HFFc6 (cell line): ENCODE data around the gene HOXC9. TPM values are rescaled to one million over a fixed set of nuclear protein-coding genes. Genes with fewer than 3 reads are reported as not detected.

Experiments
- DNase-seq: peaks from one replicate; pipeline ENCODE4 v3.0.0-alpha.2; 2018
- H3K27ac Mint-ChIP-seq: 2 replicates; pipeline ENCODE4 v1.8.0; 2020; ENCODE audit warnings: mild to moderate bottlenecking, mixed read lengths
- H3K27me3 Mint-ChIP-seq: 2 replicates; pipeline ENCODE4 v1.8.0; 2021; ENCODE audit warnings: mild to moderate bottlenecking, moderate library complexity, mixed read lengths; ENCODE audit not compliant: insufficient read depth
- H3K36me3 Mint-ChIP-seq: 2 replicates; pipeline ENCODE4 v1.8.0; 2021; ENCODE audit warnings: low read depth, mixed read lengths
- H3K4me1 Mint-ChIP-seq: 2 replicates; pipeline ENCODE4 v1.8.0; 2020; ENCODE audit warnings: low read depth, mixed read lengths
- H3K4me3 Mint-ChIP-seq: 2 replicates; pipeline ENCODE4 v1.8.0; 2020; ENCODE audit warnings: mild to moderate bottlenecking, moderate library complexity, mixed read lengths
- H3K9me3 Mint-ChIP-seq: 2 replicates; pipeline ENCODE4 v1.8.0; 2020; ENCODE audit warnings: mild to moderate bottlenecking, mixed read lengths
- total RNA-seq, 6 experiments: library from RNA; stranded (reverse); fragmentation: NEBNext Ultra II Directional; extraction: Animal tissue kit (Norgen Biotek cat#: 25700); gene quantifications; 2 replicates in 1 of 6; 3 replicates in 5 of 6; pipeline ENCODE4 v1.2.3, GENCODE V29; 2021
- TF ChIP-seq, protein P1 (sequence below): fragments of 200-600 bp; sonication (generic); IDR thresholded peaks from 2 replicates; pipeline ENCODE4 v1.5.0; 2021; ENCODE audit warnings: antibody characterized with exemption, mild to moderate bottlenecking

HOXC9 gene
- total RNA-seq, 6 experiments from 2014 or later = 0.17 to 1.5 (median 1.1) TPM

- H3K4me3 Mint-ChIP-seq = no peak overlapping the region
- DNase-seq = no peak
- H3K9me3 Mint-ChIP-seq = no peaks in the 10 kb centered on the region
- H3K27me3 Mint-ChIP-seq = peaks cover 74% of the 10 kb centered on the region
- no peaks in the 10 kb centered on the region for H3K36me3 Mint-ChIP-seq
- peaks cover 15% of the 10 kb centered on the region for H3K4me1 Mint-ChIP-seq
- TF ChIP-seq, protein P1, sequence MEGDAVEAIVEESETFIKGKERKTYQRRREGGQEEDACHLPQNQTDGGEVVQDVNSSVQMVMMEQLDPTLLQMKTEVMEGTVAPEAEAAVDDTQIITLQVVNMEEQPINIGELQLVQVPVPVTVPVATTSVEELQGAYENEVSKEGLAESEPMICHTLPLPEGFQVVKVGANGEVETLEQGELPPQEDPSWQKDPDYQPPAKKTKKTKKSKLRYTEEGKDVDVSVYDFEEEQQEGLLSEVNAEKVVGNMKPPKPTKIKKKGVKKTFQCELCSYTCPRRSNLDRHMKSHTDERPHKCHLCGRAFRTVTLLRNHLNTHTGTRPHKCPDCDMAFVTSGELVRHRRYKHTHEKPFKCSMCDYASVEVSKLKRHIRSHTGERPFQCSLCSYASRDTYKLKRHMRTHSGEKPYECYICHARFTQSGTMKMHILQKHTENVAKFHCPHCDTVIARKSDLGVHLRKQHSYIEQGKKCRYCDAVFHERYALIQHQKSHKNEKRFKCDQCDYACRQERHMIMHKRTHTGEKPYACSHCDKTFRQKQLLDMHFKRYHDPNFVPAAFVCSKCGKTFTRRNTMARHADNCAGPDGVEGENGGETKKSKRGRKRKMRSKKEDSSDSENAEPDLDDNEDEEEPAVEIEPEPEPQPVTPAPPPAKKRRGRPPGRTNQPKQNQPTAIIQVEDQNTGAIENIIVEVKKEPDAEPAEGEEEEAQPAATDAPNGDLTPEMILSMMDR = no peak
- no peak overlapping the region for H3K27ac Mint-ChIP-seq
These were observed 6.7 kb downstream of the HOXC9 start for GRCh38 chr12:54006559-54007220.

- DNase-seq = no peak
- Mint-ChIP-seq H3K27me3 (peaks cover 67% of the 10 kb centered on the region), H3K4me1 (peaks cover 16% of the 10 kb centered on the region), H3K4me3 (no peak overlapping the region), H3K9me3 (no peaks in the 10 kb centered on the region), H3K27ac (no peak overlapping the region), H3K36me3 (no peaks in the 10 kb centered on the region)
- TF ChIP-seq, protein P1 = no peak
These were observed 7.7 kb downstream of the HOXC9 start for GRCh38 chr12:54007538-54008259.

- TF ChIP-seq, protein P1 = no peak
- H3K36me3 Mint-ChIP-seq = no peaks in the 10 kb centered on the region
- H3K4me3 Mint-ChIP-seq = no peak overlapping the region
- H3K4me1 Mint-ChIP-seq = peaks cover 16% of the 10 kb centered on the region
- peaks cover 68% of the 10 kb centered on the region for H3K27me3 Mint-ChIP-seq
- no peaks in the 10 kb centered on the region for H3K9me3 Mint-ChIP-seq
- DNase-seq = no peak
- no peak overlapping the region for H3K27ac Mint-ChIP-seq
These were observed 8.2 kb downstream of the HOXC9 start for GRCh38 chr12:54008260-54008552.

GRCh38 chr12:54009171-54010052 is 9.5 kb downstream of the HOXC9 start:
- no peak for DNase-seq
- H3K4me1 Mint-ChIP-seq = peaks cover 22% of the 10 kb centered on the region
- peaks cover 72% of the 10 kb centered on the region for H3K27me3 Mint-ChIP-seq
- H3K36me3 Mint-ChIP-seq = no peaks in the 10 kb centered on the region
- no peak overlapping the region for H3K4me3 Mint-ChIP-seq
- no peak overlapping the region for H3K27ac Mint-ChIP-seq
- no peaks in the 10 kb centered on the region for H3K9me3 Mint-ChIP-seq
- TF ChIP-seq, protein P1 = no peak

DNA sequence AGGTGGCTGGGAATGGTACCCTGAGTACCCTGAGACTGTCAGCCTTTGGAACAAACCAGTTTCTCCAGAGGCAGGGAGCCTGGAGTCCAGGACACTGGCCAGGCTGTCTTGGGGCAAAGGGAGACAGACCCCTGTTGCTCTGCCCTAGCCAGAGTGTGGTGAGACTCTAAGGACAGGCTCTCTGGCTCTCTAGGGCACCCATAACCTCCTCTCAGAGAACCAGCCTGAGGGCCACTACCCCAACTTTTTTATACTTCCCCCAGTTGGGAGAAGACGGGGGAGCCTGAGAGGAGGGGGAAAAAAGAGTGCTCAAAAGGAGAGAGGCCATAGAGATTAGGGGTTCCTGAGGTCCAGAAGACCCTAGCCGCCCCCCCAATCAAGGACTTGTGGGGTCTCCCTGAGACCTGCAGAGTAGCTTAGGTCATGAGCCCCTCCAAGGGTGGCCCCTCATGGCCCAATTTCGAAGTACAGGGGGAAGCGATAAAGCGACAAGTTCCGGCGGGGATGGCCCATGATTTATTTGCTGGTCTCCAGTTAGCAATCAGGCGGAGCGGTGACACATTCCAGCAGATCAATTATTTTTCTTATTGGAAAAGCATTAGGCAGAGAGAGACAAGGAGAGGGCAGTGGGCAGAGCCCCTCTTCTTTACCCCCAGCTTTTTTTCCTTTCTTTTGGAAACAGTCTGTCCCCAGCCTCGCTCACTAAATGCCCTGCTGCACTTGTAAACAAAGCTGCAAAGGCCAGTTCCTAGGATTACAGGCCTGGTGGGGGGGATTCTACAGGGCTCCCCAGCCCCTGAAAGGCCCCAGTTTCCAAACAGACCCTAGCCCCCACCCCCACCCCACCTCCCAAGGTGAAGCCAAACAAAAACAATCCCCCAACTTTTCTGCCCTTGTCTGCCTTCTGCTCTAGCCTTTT is 10.4 kb downstream of the HOXC9 start:
- peaks cover 22% of the 10 kb centered on the region for H3K4me1 Mint-ChIP-seq
- H3K36me3 Mint-ChIP-seq = no peaks in the 10 kb centered on the region
- no peak for DNase-seq
- H3K27me3 Mint-ChIP-seq = peaks cover 76% of the 10 kb centered on the region
- H3K27ac Mint-ChIP-seq = no peak overlapping the region
- no peak overlapping the region for H3K4me3 Mint-ChIP-seq
- no peaks in the 10 kb centered on the region for H3K9me3 Mint-ChIP-seq
- TF ChIP-seq, protein P1 = no peak
